Measurements from ENCODE around the gene CCDC92B.

CCDC92B gene

DNA sequence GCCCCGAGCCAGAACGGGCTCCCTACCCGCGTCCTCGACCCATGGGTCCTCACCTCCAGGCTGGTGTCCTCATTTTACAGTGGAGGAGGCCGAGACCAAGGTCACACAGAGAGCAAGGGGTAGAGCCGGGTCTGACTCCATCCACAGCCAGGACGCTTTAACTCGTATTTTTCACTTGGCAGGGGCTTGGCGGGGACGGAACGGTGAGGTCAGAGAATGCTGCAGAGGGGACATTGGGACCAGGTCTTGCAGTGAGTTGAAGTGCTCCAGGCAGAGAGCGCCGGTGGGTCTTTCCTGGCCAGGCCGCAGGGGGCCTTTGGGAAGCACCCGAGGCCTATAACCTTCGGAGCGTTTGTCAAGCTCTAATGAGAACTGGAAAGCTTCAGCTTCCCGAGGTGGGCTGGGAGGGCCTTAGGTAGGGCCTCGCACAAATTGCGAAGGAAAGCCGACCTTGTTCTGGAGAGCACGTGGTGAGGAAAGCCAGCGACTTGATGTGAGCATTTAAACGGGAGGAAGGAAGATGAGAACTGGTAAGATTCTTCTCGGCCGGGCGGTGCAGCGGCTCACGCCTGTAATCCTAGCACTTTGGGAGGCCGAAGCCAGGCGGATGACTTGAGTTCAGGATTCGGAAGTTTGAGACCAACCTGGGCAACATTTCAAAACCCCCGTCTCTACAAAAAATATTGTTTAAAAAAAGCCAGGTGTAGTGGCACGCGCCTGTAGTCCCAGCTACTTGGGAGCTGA is 37.0 kb downstream of the CCDC92B start:
- H3K4me3 ChIP-seq (ENCODE audit: low read length): peak overlapping the region; percentile 90
- no peak for DNase-seq (ENCODE audit: low read depth)
- TF ChIP-seq, protein P1, sequence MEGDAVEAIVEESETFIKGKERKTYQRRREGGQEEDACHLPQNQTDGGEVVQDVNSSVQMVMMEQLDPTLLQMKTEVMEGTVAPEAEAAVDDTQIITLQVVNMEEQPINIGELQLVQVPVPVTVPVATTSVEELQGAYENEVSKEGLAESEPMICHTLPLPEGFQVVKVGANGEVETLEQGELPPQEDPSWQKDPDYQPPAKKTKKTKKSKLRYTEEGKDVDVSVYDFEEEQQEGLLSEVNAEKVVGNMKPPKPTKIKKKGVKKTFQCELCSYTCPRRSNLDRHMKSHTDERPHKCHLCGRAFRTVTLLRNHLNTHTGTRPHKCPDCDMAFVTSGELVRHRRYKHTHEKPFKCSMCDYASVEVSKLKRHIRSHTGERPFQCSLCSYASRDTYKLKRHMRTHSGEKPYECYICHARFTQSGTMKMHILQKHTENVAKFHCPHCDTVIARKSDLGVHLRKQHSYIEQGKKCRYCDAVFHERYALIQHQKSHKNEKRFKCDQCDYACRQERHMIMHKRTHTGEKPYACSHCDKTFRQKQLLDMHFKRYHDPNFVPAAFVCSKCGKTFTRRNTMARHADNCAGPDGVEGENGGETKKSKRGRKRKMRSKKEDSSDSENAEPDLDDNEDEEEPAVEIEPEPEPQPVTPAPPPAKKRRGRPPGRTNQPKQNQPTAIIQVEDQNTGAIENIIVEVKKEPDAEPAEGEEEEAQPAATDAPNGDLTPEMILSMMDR (IDR thresholded peaks at IDR 0.05; ENCODE audit: insufficient read depth, low read depth, low read length, missing control alignments): no peak

DNA sequence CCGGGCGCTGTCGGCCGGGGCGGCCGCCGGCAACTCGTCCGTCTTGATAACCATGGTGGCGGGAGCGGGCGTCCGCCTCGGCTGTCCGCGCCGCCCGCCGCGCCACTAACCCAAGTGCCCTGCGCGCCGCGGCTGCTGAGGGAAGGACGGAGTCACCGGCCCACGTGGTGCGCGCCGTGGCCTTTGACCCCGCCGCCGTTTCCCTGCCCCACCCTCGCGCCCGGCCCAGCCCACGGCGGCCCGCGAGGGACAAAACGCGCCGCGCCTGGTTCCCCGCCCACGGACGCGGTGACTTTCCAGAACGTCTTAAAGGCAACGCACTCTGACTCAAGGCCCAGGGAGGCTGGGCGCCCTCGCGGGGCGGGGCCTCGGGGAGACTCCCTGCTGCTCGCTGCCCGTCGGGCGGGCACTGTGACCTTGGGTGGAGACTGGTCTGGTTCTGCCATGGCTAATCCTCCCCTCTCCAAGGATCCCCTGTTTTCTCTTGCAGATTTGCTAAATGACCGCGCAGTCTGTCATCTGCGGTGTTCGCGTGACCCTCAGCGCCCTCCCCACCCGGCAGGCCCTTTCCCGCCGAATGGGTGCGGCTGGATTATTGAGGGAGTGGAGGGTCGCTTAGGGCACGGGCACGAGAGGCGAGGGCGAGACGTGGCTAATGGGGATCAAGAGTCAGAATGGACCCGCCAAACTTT is 37.7 kb downstream of the CCDC92B start, which contains the start of gene CLUH:
CLUH (minus strand) TSS at position 157 of the 692 bp plus-strand sequence; CDS start at position 54, 103 bp downstream.
- peak within 1 kb of the TSS; percentile 90 for H3K4me3 ChIP-seq (ENCODE audit: low read length)
- DNase-seq (ENCODE audit: low read depth): peak; percentile 99
- TF ChIP-seq, protein P1 (IDR thresholded peaks at IDR 0.05; ENCODE audit: insufficient read depth, low read depth, low read length, missing control alignments): no peak

DNA sequence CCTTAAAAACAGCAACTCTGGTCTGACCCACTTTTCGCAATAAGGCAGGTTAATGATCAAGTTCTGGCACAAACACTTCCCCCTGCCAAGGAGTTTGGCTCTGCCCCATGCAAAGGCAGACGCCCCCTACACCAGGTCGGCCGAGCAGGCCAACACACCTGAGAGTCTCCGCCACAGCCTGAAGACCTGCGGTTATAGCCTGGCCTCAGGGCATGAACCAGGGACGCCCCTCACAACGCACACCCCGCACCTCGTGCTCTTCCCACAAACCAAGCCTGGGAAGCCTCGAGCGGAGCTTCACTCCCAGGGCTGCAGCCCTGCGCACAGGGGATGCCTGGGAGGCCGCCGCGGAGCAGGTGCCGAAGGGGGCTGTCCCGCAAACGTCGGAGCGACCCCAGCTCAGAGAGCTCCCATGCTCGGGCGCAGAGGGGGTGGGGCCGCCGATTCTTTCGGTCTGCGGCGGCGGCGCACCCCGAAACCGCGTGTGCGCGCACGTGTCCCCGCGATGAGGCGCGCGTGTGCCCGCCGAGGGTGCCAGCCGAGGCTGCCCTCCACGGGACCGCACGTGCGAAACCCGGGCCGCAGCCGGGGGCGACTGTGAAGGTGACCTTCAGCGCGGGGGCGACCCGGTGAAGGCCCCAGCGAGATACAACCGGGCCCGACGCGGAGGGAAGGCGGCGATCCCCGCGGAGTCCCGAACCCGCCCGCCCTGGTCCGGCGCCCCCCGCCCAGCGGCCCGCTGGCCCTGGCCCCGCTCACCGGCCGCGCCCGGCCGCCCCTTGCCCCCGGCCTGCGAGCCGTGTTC is 38.4 kb downstream of the CCDC92B start:
- peak overlapping the region; percentile 90 for H3K4me3 ChIP-seq (ENCODE audit: low read length)
- no peak for DNase-seq (ENCODE audit: low read depth)
- TF ChIP-seq, protein P1 (IDR thresholded peaks at IDR 0.05; ENCODE audit: insufficient read depth, low read depth, low read length, missing control alignments): no peak

DNA sequence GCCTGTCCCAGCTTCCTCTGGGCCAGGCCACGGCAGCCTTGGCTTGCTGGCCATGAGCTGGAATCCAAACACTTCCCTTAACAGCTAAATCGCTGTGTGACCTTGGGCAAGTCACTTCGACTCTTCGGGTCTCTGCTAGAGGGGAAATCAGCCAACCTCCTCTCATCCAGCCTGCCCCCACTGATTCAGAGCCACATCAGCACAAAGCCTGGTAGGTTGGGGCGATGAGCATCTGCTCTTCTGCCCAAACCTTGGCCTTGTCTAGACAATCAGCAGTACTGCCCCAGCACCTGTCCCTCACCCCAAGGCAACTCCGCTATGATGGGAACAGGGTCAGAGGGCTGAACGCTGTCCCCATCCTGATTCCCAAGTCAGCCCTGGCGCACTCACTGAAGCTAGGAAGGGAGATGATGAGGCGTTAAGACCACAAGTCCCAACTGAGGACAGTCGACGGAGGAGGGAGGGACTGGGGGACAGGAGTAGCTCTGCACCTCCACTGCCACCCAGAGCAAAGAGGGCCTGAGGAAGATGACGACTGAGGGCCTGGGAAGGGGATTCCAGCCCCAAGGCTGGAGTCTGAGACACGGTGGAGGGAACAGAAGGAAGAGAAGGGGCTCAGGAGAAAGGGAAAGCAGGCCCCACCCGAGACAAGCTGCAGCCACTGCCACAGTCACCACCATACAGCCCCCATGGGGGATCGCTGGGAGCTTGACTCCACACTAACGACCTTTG is 39.2 kb downstream of the CCDC92B start:
- no peak for DNase-seq (ENCODE audit: low read depth)

DNA sequence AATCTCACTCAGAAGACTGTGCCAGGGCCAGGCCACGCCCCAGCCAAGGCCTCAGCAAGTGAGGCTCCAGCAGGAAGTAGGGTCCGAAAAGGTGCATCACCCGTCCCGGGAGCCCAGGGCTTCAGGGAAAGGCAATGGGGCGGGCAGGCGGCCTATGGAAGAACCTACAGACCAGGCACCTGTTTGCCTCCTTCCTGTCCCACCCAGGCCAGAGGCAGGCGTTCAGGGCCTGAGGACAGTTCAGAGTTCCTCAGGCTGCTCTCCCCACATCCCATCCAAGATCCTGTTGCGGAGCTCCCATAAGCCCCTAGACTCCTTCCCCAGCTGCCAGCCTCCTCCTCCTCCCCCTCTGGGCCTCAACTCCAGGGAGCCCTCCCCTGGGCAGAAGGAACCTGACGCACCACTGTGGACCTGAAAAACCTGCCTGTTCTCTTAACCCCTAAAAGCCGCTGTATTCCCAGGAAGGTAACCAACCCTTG is 40.2 kb downstream of the CCDC92B start:
- peak; percentile 80 for DNase-seq (ENCODE audit: low read depth)
- H3K4me3 ChIP-seq (ENCODE audit: low read length): peak overlapping the region; percentile 90
- TF ChIP-seq, protein P1 (IDR thresholded peaks at IDR 0.05; ENCODE audit: insufficient read depth, low read depth, low read length, missing control alignments): no peak

More for the DNA sequence above, 39.2 kb downstream of the CCDC92B start:
- peak overlapping the region; percentile 90 for H3K4me3 ChIP-seq (ENCODE audit: low read length)
- TF ChIP-seq, protein P1 (IDR thresholded peaks at IDR 0.05; ENCODE audit: insufficient read depth, low read depth, low read length, missing control alignments): no peak

DNA sequence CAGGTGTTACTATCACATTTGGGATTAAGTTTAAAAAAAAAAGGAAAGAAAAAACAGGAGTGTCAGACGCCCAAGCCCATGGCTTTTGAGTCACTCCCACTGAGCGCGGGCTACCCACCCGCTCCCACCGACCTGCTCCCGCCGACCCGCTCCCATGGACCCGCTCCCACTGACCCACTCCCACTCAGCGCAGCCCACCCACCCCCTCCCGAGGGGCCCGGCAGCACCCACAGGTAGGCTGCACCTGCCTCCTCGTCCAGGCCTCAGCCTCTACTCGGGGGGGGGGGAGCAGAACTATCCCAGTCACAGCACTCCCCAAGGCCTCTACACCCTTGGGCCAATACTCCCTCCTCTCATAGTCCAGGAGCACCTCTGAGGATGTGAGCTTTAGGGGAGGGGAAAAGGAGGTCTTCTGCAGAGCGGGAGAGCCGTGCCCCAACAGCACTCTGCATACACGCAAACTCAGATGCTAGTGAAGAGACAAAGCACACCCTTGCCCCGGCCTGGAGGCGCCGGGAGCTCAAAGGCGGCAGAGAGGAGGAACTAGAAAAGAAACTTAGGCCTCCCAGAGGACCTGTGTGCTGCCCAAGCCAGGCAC is 40.8 kb downstream of the CCDC92B start:
- peak overlapping the region; percentile 90 for H3K4me3 ChIP-seq (ENCODE audit: low read length)
- TF ChIP-seq, protein P1 (IDR thresholded peaks at IDR 0.05; ENCODE audit: insufficient read depth, low read depth, low read length, missing control alignments): no peak
- no peak for DNase-seq (ENCODE audit: low read depth)
